ENCODE measurements around the gene SPPL3. TPM values are rescaled to one million over a fixed set of nuclear protein-coding genes. Genes with fewer than 3 reads are reported as not detected.

Gene SPPL3
- total RNA-seq, 1 experiment from 2014 or later = 51.1 TPM

DNA sequence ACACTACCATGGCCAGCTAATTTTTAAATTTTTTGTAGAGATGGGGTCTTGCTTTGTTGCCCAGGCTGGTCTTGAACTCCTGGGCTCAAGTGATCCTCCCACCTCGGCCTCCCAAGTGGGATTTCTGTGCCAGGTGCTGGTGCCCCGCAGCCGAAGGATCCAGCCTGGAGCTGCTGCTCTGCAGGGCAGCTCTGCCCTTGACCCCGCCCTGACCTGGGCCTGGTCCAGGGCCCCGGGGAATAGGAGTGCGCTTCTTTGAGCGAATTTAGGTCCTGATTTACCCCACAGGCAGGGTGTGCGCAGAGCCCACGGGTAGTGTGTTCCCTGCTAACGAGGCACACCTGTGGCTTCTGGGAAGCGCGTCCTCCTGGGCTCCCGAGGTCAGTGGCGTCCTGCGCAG lies 163.3 kb downstream of the SPPL3 start:
- Histone ChIP-seq H3K27ac (ENCODE audit: low read length) (no peak overlapping the region), H3K4me1 (ENCODE audit: control insufficient read depth, insufficient read depth, low read length) (no peaks in the 10 kb centered on the region), H3K27me3 (ENCODE audit: control insufficient read depth, insufficient read depth, low read length) (no peaks in the 10 kb centered on the region), H3K9me3 (ENCODE audit: control insufficient read depth, insufficient read depth, low read depth, low read length) (no peaks in the 10 kb centered on the region), H3K36me3 (ENCODE audit: control insufficient read depth, insufficient read depth, low read length) (no peaks in the 10 kb centered on the region), H3K4me3 (ENCODE audit: low read depth in 2 of 2, low read length in 2 of 2) (no peak overlapping the region)
- no peak for ATAC-seq
- no peak for TF ChIP-seq SIN3A (IDR thresholded peaks at IDR 0.05; ENCODE audit: borderline replicate concordance, insufficient read depth, low read depth, low read length)
- no peak for TF ChIP-seq TCF7L2 (IDR thresholded peaks at IDR 0.05; ENCODE audit: low read depth, low read length)
- TF ChIP-seq, protein P1, sequence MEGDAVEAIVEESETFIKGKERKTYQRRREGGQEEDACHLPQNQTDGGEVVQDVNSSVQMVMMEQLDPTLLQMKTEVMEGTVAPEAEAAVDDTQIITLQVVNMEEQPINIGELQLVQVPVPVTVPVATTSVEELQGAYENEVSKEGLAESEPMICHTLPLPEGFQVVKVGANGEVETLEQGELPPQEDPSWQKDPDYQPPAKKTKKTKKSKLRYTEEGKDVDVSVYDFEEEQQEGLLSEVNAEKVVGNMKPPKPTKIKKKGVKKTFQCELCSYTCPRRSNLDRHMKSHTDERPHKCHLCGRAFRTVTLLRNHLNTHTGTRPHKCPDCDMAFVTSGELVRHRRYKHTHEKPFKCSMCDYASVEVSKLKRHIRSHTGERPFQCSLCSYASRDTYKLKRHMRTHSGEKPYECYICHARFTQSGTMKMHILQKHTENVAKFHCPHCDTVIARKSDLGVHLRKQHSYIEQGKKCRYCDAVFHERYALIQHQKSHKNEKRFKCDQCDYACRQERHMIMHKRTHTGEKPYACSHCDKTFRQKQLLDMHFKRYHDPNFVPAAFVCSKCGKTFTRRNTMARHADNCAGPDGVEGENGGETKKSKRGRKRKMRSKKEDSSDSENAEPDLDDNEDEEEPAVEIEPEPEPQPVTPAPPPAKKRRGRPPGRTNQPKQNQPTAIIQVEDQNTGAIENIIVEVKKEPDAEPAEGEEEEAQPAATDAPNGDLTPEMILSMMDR (IDR thresholded peaks at IDR 0.05) = no peak
- TF ChIP-seq, protein P2, sequence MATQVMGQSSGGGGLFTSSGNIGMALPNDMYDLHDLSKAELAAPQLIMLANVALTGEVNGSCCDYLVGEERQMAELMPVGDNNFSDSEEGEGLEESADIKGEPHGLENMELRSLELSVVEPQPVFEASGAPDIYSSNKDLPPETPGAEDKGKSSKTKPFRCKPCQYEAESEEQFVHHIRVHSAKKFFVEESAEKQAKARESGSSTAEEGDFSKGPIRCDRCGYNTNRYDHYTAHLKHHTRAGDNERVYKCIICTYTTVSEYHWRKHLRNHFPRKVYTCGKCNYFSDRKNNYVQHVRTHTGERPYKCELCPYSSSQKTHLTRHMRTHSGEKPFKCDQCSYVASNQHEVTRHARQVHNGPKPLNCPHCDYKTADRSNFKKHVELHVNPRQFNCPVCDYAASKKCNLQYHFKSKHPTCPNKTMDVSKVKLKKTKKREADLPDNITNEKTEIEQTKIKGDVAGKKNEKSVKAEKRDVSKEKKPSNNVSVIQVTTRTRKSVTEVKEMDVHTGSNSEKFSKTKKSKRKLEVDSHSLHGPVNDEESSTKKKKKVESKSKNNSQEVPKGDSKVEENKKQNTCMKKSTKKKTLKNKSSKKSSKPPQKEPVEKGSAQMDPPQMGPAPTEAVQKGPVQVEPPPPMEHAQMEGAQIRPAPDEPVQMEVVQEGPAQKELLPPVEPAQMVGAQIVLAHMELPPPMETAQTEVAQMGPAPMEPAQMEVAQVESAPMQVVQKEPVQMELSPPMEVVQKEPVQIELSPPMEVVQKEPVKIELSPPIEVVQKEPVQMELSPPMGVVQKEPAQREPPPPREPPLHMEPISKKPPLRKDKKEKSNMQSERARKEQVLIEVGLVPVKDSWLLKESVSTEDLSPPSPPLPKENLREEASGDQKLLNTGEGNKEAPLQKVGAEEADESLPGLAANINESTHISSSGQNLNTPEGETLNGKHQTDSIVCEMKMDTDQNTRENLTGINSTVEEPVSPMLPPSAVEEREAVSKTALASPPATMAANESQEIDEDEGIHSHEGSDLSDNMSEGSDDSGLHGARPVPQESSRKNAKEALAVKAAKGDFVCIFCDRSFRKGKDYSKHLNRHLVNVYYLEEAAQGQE (IDR thresholded peaks at IDR 0.05; ENCODE audit: insufficient read depth in 1 of 2, low read depth in 2 of 2, low read length in 1 of 2) = no peak
- TF ChIP-seq POLR2AphosphoS5 (IDR thresholded peaks at IDR 0.05; ENCODE audit: low read depth, low read length) = no peak
- DNase-seq (ENCODE audit: low read depth, low spot score) = no peak
- in situ Hi-C loops (cut with HindIII; ENCODE audit: low pct_unique_long_range_greater_than_20kb, low sequenced_read_pairs) (no loop called here), intact Hi-C loops (cut with micrococcal nuclease; ENCODE audit: unreplicated experiment) (no loop called here)
- ChIA-PET POLR2A (interaction anchor here (0.6 kb wide), 1 partner anchor 285 kb away, joined by 3 read pairs; no protein-coding TSS in a partner anchor), CTCF (no interaction called here)
- BruUV-seq (replicated peaks) = no TSS peak

DNA sequence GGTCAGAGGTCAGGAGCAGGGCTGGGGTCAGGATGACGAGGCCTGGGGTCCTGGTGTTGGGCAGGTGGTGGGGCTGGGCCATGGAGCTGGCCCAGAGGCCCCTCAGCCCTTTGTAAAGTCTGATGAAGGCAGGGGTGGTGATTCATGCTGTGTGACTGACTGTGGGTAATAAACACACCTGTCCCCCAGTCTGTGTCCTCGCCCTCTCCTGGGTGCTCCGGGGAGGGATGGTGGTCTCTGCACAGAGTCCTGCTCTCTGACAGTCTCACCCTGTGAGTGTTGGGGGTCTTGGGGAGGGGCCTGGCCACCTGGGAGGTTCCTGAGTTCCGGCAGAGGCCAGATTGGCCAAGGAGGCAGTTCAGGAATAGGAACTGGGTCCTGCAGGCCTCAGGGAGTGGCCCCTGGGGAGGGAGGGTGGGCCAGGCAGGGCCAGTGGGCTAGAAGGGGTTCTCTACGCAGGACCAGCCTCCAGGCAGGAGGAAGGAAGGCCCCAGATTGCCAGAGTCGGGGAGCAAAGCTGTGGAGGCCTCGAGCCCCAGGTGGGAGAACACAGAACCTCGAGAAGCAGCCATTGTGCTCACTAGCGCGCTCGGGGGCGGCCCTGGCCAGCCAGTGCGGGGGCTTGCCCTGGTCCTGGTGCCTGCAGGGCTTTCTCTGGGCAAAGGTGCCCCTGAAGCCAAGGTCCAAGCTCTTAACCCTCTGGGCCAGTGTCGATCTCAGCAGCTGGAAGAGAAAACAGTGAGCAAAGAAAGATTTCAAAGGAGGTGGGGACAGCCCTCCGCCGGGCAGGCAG lies 164.1 kb downstream of the SPPL3 start:
- ChIA-PET CTCF (no interaction called here), POLR2A (interaction anchor here (0.6 kb wide), 1 partner anchor 286 kb away, joined by 3 read pairs; no protein-coding TSS in a partner anchor)
- ATAC-seq (no peak), DNase-seq (ENCODE audit: low read depth, low spot score) (no peak)
- no peaks in the 10 kb centered on the region for H3K36me3 ChIP-seq (ENCODE audit: control insufficient read depth, insufficient read depth, low read length)
- H3K4me1 ChIP-seq (ENCODE audit: control insufficient read depth, insufficient read depth, low read length) = no peaks in the 10 kb centered on the region
- no peak overlapping the region for H3K4me3 ChIP-seq (ENCODE audit: low read depth in 2 of 2, low read length in 2 of 2)
- in situ Hi-C loops (cut with HindIII; ENCODE audit: low pct_unique_long_range_greater_than_20kb, low sequenced_read_pairs) = no loop called here
- no peaks in the 10 kb centered on the region for H3K27me3 ChIP-seq (ENCODE audit: control insufficient read depth, insufficient read depth, low read length)
- no peak overlapping the region for H3K27ac ChIP-seq (ENCODE audit: low read length)
- no peaks in the 10 kb centered on the region for H3K9me3 ChIP-seq (ENCODE audit: control insufficient read depth, insufficient read depth, low read depth, low read length)
- BruUV-seq (replicated peaks) = no TSS peak
- TF ChIP-seq, protein P1 (IDR thresholded peaks at IDR 0.05) = no peak
- TF ChIP-seq TCF7L2 (IDR thresholded peaks at IDR 0.05; ENCODE audit: low read depth, low read length) = no peak
- TF ChIP-seq SIN3A (IDR thresholded peaks at IDR 0.05; ENCODE audit: borderline replicate concordance, insufficient read depth, low read depth, low read length) = no peak
- no peak for TF ChIP-seq POLR2AphosphoS5 (IDR thresholded peaks at IDR 0.05; ENCODE audit: low read depth, low read length)
- TF ChIP-seq, protein P2 (IDR thresholded peaks at IDR 0.05; ENCODE audit: insufficient read depth in 1 of 2, low read depth in 2 of 2, low read length in 1 of 2) = no peak
- intact Hi-C loops (cut with micrococcal nuclease; ENCODE audit: unreplicated experiment) = no loop called here
